Retinal pigment epithelial cell (primary cell): ENCODE results near the gene C9orf152.

Experiments
- DNase-seq: peaks from one replicate; pipeline ENCODE4 v3.0.0-alpha.2; 2010; ENCODE audit warnings: low read depth
- H3K4me3 ChIP-seq: 2 replicates; pipeline ENCODE4 v1.5.1; 2011; ENCODE audit warnings: mild to moderate bottlenecking, low read length, control low read depth, moderate library complexity
- CTCF ChIP-seq: conservative IDR thresholded peaks from 2 replicates; pipeline ENCODE4 v1.5.1; 2011; ENCODE audit warnings: low read depth, low read length, control low read depth, inconsistent platforms

Gene C9orf152

DNA sequence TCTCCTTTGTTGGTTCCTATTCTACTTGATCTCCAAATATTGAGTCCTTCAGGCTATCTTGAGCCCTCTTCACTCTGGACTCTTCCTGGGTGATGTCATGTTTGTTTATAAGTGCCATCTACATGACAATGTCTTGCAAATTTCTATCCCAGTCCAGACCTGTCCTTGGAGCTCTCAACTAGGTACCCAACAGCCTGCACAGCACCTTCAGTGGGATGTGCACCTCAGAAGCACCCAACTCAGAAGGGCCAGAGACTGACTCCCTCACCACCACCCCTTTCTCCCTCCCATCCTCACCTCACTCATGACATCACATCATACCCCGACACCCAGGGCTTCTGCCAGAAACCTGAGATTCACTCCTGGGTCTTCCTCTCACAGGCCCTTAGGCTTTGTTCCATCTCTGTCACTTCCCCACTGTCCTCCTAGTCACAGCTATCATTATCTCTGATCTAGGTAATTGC, 33.9 kb upstream of the C9orf152 start:
- no peak overlapping the region for H3K4me3 ChIP-seq
- TF ChIP-seq CTCF, result no peak
- no peak for DNase-seq

DNA sequence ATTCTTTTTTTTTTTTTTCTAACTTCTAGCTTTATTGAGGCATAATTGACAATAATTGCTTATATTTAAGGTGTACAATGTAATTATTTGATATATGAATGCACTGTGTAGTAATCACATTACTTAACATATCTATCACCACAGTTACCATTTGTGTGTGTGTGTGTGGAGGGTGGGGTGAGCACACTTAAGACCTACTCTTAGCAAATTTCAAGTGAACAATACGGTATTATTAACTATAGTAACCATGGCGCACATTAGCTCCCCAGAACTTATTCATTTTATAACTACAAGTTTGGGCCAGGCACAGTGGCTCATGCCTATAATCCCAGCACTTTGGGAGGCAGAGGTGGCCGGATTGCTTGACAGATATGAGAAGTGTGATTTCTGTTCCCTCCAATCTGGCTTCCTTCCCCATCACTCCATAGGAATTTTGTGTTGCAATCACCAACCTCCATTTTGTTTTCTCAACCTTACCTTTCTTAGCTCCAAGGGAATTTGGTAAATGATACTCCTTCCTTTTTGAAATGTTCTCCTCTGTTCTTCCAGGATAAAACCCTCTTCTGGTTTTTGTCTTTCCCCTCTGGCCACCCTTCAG, 33.4 kb upstream of the C9orf152 start:
- TF ChIP-seq CTCF, result no peak
- no peak for DNase-seq
- no peak overlapping the region for H3K4me3 ChIP-seq

- TF ChIP-seq CTCF, result no peak
- no peak overlapping the region for H3K4me3 ChIP-seq
- DNase-seq, result no peak
Measured at GRCh38 chr9:110240198-110240597, 32.2 kb upstream of the C9orf152 start.

DNA sequence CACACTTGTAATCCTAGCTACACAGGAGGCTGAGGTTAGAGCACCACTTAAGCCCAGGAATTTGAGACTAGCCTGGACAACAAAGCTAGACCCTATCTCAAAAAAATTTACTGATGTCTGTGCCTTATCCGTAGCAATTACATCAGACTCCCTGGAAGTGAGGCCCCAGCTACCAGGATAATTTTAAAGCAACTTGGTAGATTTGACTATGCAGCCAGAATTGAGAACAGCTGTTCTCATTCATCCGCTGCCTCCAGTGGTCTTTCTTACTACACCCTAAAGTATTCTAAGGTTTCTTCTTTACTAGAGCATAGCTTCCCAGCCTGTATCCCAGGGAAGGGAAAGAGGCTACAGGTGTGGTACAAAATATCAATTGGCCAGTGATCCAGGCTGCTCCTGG, 20.4 kb upstream of the C9orf152 start:
- H3K4me3 ChIP-seq, result no peak overlapping the region
- no peak for TF ChIP-seq CTCF
- DNase-seq, result no peak

DNA sequence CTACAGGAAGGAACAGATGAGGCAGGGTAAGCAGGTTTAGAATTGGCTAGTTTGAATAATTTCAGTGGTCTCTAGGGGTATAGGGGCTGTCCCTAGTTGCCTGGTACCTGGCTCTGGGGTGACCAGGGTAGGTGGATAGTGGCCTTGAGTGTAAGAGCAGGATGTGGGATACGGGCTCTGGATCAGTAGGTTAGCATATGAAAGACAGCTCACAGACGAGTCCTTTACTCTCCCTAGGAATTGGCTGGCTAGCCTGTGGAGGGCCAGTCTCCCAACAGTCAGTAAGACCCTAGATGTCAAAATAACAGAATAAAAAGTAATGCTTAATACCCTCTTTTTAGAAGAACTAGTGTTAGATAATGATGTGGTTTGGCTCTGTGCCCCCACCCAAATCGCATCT, 16.6 kb upstream of the C9orf152 start:
- no peak for DNase-seq
- no peak overlapping the region for H3K4me3 ChIP-seq
- no peak for TF ChIP-seq CTCF

DNA sequence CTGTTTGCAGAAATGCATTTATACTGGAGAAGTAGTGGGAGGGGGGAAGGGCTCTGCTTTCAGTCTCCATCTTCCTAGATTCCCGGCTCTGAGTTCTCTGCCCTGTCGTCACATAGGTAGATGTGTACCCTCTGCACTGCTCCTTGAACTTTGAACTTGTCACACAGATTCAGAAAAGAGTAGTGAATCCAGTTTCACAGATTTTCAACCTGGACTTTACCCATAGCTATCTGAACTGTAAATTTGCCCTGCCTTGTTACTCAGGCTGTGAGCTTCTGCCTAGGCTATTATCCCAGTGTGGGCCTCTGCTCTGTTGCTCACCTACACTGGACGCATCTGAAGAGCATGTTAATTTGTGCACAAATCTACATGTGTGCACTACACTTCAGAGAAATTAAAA, 12.8 kb upstream of the C9orf152 start:
- no peak for DNase-seq
- no peak for TF ChIP-seq CTCF
- H3K4me3 ChIP-seq, result no peak overlapping the region

GRCh38 chr9:110217656-110218099, 9.7 kb upstream of the C9orf152 start:
- peak; percentile 13 for DNase-seq
- H3K4me3 ChIP-seq, result no peak overlapping the region
- TF ChIP-seq CTCF, result peak; percentile 71
